ENCODE data around the gene TPK1.

DNA sequence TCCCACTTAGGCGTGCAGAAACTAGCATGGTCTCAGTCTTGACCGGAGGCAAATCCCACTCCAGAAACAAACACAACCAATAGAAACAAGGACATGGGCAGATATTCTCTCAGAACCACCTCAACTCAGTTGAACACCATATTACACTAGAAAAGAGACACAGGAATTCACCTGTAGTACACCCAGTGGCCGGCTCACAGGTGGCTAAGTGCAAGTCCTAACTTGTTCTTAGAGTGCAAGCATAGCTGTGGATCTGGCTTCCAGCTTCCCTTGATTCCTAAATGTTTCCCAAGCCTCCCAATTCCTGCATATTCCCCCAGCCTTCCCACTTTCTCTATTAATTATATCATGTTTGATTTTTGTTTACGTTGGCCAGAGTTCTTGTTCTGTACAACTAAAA, 164.4 kb downstream of the TPK1 start:
- TF ChIP-seq, protein P1, sequence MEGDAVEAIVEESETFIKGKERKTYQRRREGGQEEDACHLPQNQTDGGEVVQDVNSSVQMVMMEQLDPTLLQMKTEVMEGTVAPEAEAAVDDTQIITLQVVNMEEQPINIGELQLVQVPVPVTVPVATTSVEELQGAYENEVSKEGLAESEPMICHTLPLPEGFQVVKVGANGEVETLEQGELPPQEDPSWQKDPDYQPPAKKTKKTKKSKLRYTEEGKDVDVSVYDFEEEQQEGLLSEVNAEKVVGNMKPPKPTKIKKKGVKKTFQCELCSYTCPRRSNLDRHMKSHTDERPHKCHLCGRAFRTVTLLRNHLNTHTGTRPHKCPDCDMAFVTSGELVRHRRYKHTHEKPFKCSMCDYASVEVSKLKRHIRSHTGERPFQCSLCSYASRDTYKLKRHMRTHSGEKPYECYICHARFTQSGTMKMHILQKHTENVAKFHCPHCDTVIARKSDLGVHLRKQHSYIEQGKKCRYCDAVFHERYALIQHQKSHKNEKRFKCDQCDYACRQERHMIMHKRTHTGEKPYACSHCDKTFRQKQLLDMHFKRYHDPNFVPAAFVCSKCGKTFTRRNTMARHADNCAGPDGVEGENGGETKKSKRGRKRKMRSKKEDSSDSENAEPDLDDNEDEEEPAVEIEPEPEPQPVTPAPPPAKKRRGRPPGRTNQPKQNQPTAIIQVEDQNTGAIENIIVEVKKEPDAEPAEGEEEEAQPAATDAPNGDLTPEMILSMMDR (IDR thresholded peaks at IDR 0.05), result no peak
- TF ChIP-seq POLR2A (IDR thresholded peaks at IDR 0.05), result no peak

All from upper lobe of left lung (tissue), 4 donors.